Measurements from ENCODE around the gene PABPN1L.

Gene PABPN1L

GRCh38 chr16:88855176-88855575 is 11.3 kb downstream of the PABPN1L start:
- peak overlapping the region; percentile 83 for H3K27ac Mint-ChIP-seq
- H3K9me3 Mint-ChIP-seq = no peaks in the 10 kb centered on the region
- peak overlapping the region; percentile 72 for H3K4me3 Mint-ChIP-seq
- no peaks in the 10 kb centered on the region for H3K27me3 Mint-ChIP-seq
- no peaks in the 10 kb centered on the region for H3K36me3 Mint-ChIP-seq
- peaks cover 34% of the 10 kb centered on the region for H3K4me1 Mint-ChIP-seq

- Mint-ChIP-seq H3K36me3 (no peaks in the 10 kb centered on the region), H3K9me3 (no peaks in the 10 kb centered on the region), H3K4me1 (peaks cover 34% of the 10 kb centered on the region), H3K27me3 (no peaks in the 10 kb centered on the region), H3K27ac (no peak overlapping the region), H3K4me3 (peak overlapping the region; percentile 72)
Measured at GRCh38 chr16:88854306-88855111, 12.0 kb downstream of the PABPN1L start.

- Mint-ChIP-seq H3K9me3 (no peaks in the 10 kb centered on the region), H3K27me3 (no peaks in the 10 kb centered on the region), H3K4me3 (no peak overlapping the region), H3K36me3 (no peaks in the 10 kb centered on the region), H3K27ac (no peak overlapping the region), H3K4me1 (peaks cover 30% of the 10 kb centered on the region)
Measured at GRCh38 chr16:88853325-88853941, 13.0 kb downstream of the PABPN1L start.

DNA sequence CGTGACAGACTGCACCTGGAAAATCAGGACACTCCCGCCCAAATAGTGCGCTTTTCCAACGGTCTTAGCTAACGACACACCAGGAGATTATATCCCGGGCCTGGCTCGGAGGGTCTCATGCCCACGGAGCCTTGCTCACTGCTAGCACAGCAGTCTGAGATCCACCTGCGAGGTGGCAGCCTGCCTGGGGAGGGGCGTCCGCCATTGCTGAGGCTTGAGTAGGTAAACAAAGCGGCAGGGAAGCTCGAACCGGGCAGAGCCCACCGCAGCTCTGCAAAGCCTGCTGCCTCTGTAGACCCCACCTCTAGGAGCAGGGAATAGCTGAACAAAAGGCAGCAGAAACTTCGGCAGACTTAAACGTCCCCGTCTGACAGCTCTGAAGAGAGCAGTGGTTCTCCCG is 14.8 kb downstream of the PABPN1L start:
- no peaks in the 10 kb centered on the region for H3K9me3 Mint-ChIP-seq
- H3K4me3 Mint-ChIP-seq = no peak overlapping the region
- H3K36me3 Mint-ChIP-seq = no peaks in the 10 kb centered on the region
- H3K4me1 Mint-ChIP-seq = peaks cover 21% of the 10 kb centered on the region
- H3K27ac Mint-ChIP-seq = no peak overlapping the region
- no peaks in the 10 kb centered on the region for H3K27me3 Mint-ChIP-seq

GRCh38 chr16:88850531-88851199 is 15.8 kb downstream of the PABPN1L start:
- no peak overlapping the region for H3K4me3 Mint-ChIP-seq
- H3K27me3 Mint-ChIP-seq = no peaks in the 10 kb centered on the region
- H3K9me3 Mint-ChIP-seq = no peaks in the 10 kb centered on the region
- H3K36me3 Mint-ChIP-seq = no peaks in the 10 kb centered on the region
- H3K27ac Mint-ChIP-seq = no peak overlapping the region
- H3K4me1 Mint-ChIP-seq = peaks cover 17% of the 10 kb centered on the region

DNA sequence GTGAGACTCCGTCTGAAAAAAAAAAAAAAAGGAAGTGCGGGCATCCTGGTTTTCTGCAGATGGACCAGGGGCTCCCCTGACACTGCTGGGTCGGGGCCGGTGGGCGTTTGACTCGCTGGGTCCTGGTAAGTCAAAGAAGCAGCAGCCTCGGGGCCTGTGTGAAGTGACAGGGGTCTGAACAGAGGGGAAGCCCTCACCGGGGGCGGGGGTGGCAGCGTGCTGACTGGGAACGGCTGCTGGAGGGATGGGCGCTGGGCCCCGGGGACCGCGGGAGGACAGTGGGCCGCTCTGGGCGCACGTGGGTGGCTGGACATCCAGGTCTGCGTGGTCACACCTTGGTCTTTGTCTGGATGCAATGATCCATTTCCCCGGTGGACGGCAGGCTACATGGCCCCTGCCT is 17.9 kb downstream of the PABPN1L start:
- Mint-ChIP-seq H3K36me3 (no peaks in the 10 kb centered on the region), H3K4me3 (no peak overlapping the region), H3K9me3 (no peaks in the 10 kb centered on the region), H3K27ac (no peak overlapping the region), H3K27me3 (no peaks in the 10 kb centered on the region), H3K4me1 (peaks cover 7% of the 10 kb centered on the region)

GRCh38 chr16:88847654-88848053 is 18.8 kb downstream of the PABPN1L start:
- Mint-ChIP-seq H3K36me3 (no peaks in the 10 kb centered on the region), H3K9me3 (no peaks in the 10 kb centered on the region), H3K4me1 (peaks cover 7% of the 10 kb centered on the region), H3K27me3 (no peaks in the 10 kb centered on the region), H3K27ac (no peak overlapping the region), H3K4me3 (no peak overlapping the region)

- Mint-ChIP-seq H3K9me3 (no peaks in the 10 kb centered on the region), H3K4me3 (no peak overlapping the region), H3K4me1 (no peaks in the 10 kb centered on the region), H3K27ac (no peak overlapping the region), H3K36me3 (no peaks in the 10 kb centered on the region), H3K27me3 (no peaks in the 10 kb centered on the region)
Measured at GRCh38 chr16:88846088-88846487, 20.4 kb downstream of the PABPN1L start.

- no peaks in the 10 kb centered on the region for H3K4me1 Mint-ChIP-seq
- H3K36me3 Mint-ChIP-seq = peaks cover 2% of the 10 kb centered on the region
Measured at GRCh38 chr16:88844419-88845036, 21.9 kb downstream of the PABPN1L start.

GRCh38 chr16:88843256-88843655 is 23.2 kb downstream of the PABPN1L start:
- H3K9me3 Mint-ChIP-seq = no peaks in the 10 kb centered on the region
- H3K27me3 Mint-ChIP-seq = no peaks in the 10 kb centered on the region
- no peak overlapping the region for H3K27ac Mint-ChIP-seq
- H3K4me3 Mint-ChIP-seq = no peak overlapping the region
- peaks cover 2% of the 10 kb centered on the region for H3K36me3 Mint-ChIP-seq
- H3K4me1 Mint-ChIP-seq = no peaks in the 10 kb centered on the region

More at GRCh38 chr16:88844419-88845036, 21.9 kb downstream of the PABPN1L start:
- Mint-ChIP-seq H3K27ac (no peak overlapping the region), H3K4me3 (no peak overlapping the region), H3K9me3 (no peaks in the 10 kb centered on the region), H3K27me3 (no peaks in the 10 kb centered on the region)

- H3K4me1 Mint-ChIP-seq = no peaks in the 10 kb centered on the region
Measured at GRCh38 chr16:88842806-88843205, 23.7 kb downstream of the PABPN1L start.

GRCh38 chr16:88842308-88842756 is 24.1 kb downstream of the PABPN1L start:
- Mint-ChIP-seq H3K27me3 (no peaks in the 10 kb centered on the region), H3K9me3 (no peaks in the 10 kb centered on the region), H3K36me3 (peaks cover 2% of the 10 kb centered on the region), H3K4me1 (no peaks in the 10 kb centered on the region), H3K4me3 (no peak overlapping the region), H3K27ac (no peak overlapping the region)

More at GRCh38 chr16:88842806-88843205, 23.7 kb downstream of the PABPN1L start:
- no peak overlapping the region for H3K4me3 Mint-ChIP-seq
- H3K9me3 Mint-ChIP-seq = no peaks in the 10 kb centered on the region
- no peaks in the 10 kb centered on the region for H3K27me3 Mint-ChIP-seq
- H3K36me3 Mint-ChIP-seq = peaks cover 2% of the 10 kb centered on the region
- H3K27ac Mint-ChIP-seq = no peak overlapping the region

DNA sequence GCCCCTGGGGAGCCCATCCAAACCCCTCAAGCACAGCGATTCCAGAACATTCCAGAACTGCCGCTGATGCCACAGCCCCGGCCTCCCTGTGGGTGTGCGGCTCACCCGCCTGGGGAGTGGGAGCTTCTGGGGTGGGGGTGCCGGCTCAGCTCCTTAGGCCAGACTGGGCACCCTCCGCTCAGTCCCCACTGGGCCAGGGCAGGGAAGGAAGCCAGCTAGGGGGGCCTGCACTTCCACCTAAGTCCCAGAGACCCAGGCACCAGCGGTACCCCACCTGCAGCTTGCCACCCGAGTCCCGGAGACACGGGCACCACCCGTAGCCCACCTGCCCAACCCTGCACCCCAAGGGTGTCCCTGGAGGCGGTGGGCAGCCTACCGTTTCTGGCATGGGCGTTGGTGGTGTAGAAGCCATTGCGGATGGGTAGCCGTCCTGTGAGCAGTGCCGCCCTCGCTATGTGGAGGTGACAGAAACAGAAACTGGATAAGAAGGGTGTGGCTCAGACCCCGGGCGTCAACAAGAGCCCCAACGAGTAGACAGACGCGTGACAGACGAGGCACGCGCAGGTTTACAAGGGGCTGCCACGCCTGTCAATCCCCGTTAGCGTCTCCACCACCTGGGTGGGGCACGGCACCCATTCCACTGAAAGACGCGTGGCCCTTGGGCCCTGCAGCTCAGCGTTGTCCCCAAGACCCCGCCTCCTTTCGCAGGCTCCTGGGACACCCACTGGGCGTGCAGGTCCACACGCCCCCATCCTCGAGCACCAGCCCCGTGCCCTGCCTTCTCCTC is 24.7 kb downstream of the PABPN1L start:
- Mint-ChIP-seq H3K36me3 (peaks cover 2% of the 10 kb centered on the region), H3K9me3 (no peaks in the 10 kb centered on the region), H3K4me1 (no peaks in the 10 kb centered on the region), H3K27ac (no peak overlapping the region), H3K27me3 (no peaks in the 10 kb centered on the region), H3K4me3 (no peak overlapping the region)

DNA sequence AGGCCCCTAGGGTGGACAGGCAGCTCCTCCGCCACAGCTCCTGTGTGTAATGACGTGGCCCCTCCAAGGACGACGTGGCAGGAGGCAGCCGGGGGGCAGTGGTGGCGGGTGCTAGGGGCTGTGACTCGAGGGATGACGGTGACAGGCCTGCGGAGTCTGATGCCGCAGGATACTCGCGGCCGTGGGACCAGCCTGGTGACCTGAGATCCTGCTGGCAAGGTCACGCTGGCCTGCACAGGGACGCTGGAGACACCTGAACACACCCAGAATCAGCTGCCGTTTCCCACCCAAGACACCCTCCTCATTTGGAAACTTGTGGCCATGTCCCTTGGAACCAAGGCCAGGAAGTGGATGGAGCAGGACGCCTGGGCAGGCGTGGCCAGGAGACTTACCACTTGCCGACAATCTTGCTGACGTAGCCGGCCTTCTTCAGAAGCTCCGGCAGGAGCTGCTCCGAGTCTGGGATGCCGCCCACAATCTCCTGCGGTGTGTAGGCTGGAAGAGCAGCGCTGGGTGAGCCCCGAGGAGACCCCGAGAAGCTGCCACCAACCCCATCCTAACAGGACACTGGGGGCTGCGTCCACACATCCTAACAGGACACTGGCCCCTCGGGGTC is 25.8 kb downstream of the PABPN1L start:
- H3K9me3 Mint-ChIP-seq = no peaks in the 10 kb centered on the region
- H3K36me3 Mint-ChIP-seq = peaks cover 2% of the 10 kb centered on the region
- H3K4me3 Mint-ChIP-seq = no peak overlapping the region
- no peaks in the 10 kb centered on the region for H3K4me1 Mint-ChIP-seq
- no peak overlapping the region for H3K27ac Mint-ChIP-seq
- H3K27me3 Mint-ChIP-seq = no peaks in the 10 kb centered on the region

Measured in activated naive CD4-positive, alpha-beta T cell treated with anti-CD3 and anti-CD28 coated beads, Interleukin-2, amount 50 U/mL, for 24 hours (primary cell).